NB4 (cell line): ENCODE measurements around the gene TNFSF8.

Source experiments
- CTCF ChIP-seq: IDR thresholded peaks from one replicate; pipeline ENCODE4 v1.5.1; 2012; ENCODE audit warnings: low read depth, low read length
- MYC ChIP-seq: IDR thresholded peaks from 2 replicates; pipeline ENCODE4 v1.6.1; 2011; ENCODE audit warnings: low read depth, low read length
- POLR2A ChIP-seq: IDR thresholded peaks from 2 replicates; pipeline ENCODE4 v1.6.1; 2011; ENCODE audit warnings: mild to moderate bottlenecking; ENCODE audit not compliant: insufficient read length; ENCODE audit errors: extremely low read depth
- TF ChIP-seq, protein P1 (sequence below): IDR thresholded peaks from 2 replicates; pipeline ENCODE4 v1.6.1; 2011; ENCODE audit warnings: low read depth, low read length

DNA sequence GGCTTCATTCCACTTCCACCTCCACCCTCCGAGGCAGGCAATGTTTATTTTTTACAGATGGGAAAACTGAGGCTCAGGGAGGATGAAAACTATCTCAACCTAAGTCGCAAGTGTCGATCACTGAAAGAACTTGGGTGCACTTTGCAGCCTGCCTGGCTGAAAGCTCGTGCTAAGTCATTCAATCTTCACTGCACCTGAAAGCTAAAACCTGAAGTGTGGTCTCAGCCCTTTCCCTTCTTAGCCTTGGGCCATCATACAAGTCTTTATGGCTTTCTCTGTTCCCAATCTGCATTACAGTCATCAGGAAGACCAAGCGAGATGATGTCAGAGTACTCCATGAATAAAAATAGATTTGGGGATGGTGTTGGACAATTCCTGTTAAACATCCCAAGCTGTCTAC is 1.0 kb upstream of the TNFSF8 start:
- TF ChIP-seq CTCF (no peak), POLR2A (no peak), MYC (no peak)
- TF ChIP-seq, protein P1, sequence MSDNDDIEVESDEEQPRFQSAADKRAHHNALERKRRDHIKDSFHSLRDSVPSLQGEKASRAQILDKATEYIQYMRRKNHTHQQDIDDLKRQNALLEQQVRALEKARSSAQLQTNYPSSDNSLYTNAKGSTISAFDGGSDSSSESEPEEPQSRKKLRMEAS = no peak
